Dendritic cell treated with granulocyte-macrophage colony-stimulating factor and Interleukin-4, amounts not matched to agents 40 ng/mL and 50 ng/mL, for 4 days (primary cell): Measurements from ENCODE around the gene TSEN2.
"Not testable (repeated sequence)": the region's sequence is repeated elsewhere in the genome, so short reads cannot be mapped to it uniquely, and the experiment has no call there.

Source experiments
- H3K27ac Mint-ChIP-seq: one replicate; pipeline ENCODE4 v1.8.0; 2022; ENCODE audit warnings: mild to moderate bottlenecking, mixed read lengths
- H3K27me3 Mint-ChIP-seq: one replicate; pipeline ENCODE4 v1.8.0; 2022; ENCODE audit warnings: mild to moderate bottlenecking, mixed read lengths
- H3K36me3 Mint-ChIP-seq: one replicate; pipeline ENCODE4 v1.8.0; 2022; ENCODE audit warnings: low read depth, mixed read lengths
- H3K4me1 Mint-ChIP-seq: one replicate; pipeline ENCODE4 v1.8.0; 2022; ENCODE audit warnings: low read depth, mixed read lengths
- H3K4me3 Mint-ChIP-seq: one replicate; pipeline ENCODE4 v1.8.0; 2022; ENCODE audit warnings: mild to moderate bottlenecking, moderate library complexity, mixed read lengths
- H3K9me3 Mint-ChIP-seq: one replicate; pipeline ENCODE4 v1.8.0; 2022; ENCODE audit warnings: mixed read lengths
- intact Hi-C: fragments of 100-400 bp; cut with micrococcal nuclease; formaldehyde crosslinking; loops from one replicate; pipeline ENCODE4 v1.15.0; 2022

TSEN2 gene

GRCh38 chr3:12472000-12472610, 12.2 kb upstream of the TSEN2 start:
- H3K27me3 Mint-ChIP-seq = no peaks in the 10 kb centered on the region
- intact Hi-C loops = no loop called here
- H3K9me3 Mint-ChIP-seq = no peaks in the 10 kb centered on the region
- H3K36me3 Mint-ChIP-seq = no peaks in the 10 kb centered on the region
- H3K4me3 Mint-ChIP-seq = no peak overlapping the region
- peaks cover 26% of the 10 kb centered on the region for H3K4me1 Mint-ChIP-seq
- H3K27ac Mint-ChIP-seq = no peak overlapping the region

- Mint-ChIP-seq H3K4me3 (no peak overlapping the region), H3K27me3 (no peaks in the 10 kb centered on the region), H3K9me3 (no peaks in the 10 kb centered on the region), H3K36me3 (no peaks in the 10 kb centered on the region), H3K27ac (no peak overlapping the region), H3K4me1 (peaks cover 26% of the 10 kb centered on the region)
- intact Hi-C loops = no loop called here
These were observed 11.5 kb upstream of the TSEN2 start for GRCh38 chr3:12472796-12473195.

GRCh38 chr3:12473511-12473910, 10.8 kb upstream of the TSEN2 start:
- Mint-ChIP-seq H3K9me3 (no peaks in the 10 kb centered on the region), H3K27ac (no peak overlapping the region), H3K4me1 (peaks cover 26% of the 10 kb centered on the region), H3K27me3 (no peaks in the 10 kb centered on the region), H3K36me3 (no peaks in the 10 kb centered on the region), H3K4me3 (no peak overlapping the region)
- intact Hi-C loops = no loop called here

- Mint-ChIP-seq H3K27me3 (no peaks in the 10 kb centered on the region), H3K27ac (no peak overlapping the region), H3K4me3 (no peak overlapping the region), H3K9me3 (no peaks in the 10 kb centered on the region), H3K36me3 (no peaks in the 10 kb centered on the region), H3K4me1 (peaks cover 29% of the 10 kb centered on the region)
- intact Hi-C loops = no loop called here
These were observed 7.9 kb upstream of the TSEN2 start for GRCh38 chr3:12476238-12476897.

GRCh38 chr3:12477256-12477655, 7.0 kb upstream of the TSEN2 start:
- Mint-ChIP-seq H3K36me3 (no peaks in the 10 kb centered on the region), H3K4me1 (peaks cover 26% of the 10 kb centered on the region), H3K9me3 (no peaks in the 10 kb centered on the region), H3K27ac (no peak overlapping the region), H3K4me3 (no peak overlapping the region), H3K27me3 (no peaks in the 10 kb centered on the region)
- intact Hi-C loops = no loop called here

GRCh38 chr3:12478326-12478725, 6.0 kb upstream of the TSEN2 start:
- Mint-ChIP-seq H3K4me3 (no peak overlapping the region), H3K27me3 (no peaks in the 10 kb centered on the region), H3K4me1 (peaks cover 35% of the 10 kb centered on the region), H3K27ac (no peak overlapping the region), H3K36me3 (no peaks in the 10 kb centered on the region), H3K9me3 (no peaks in the 10 kb centered on the region)
- intact Hi-C loops = no loop called here

- H3K9me3 Mint-ChIP-seq, H3K36me3 Mint-ChIP-seq, H3K27me3 Mint-ChIP-seq, intact Hi-C loops, H3K27ac Mint-ChIP-seq, H3K4me3 Mint-ChIP-seq: not testable (repeated sequence)
- H3K4me1 Mint-ChIP-seq = peaks cover 42% of the 10 kb centered on the region
These were observed 5.1 kb upstream of the TSEN2 start for GRCh38 chr3:12479198-12479597.

- Mint-ChIP-seq H3K27ac (peak overlapping the region; percentile 19), H3K4me1 (peaks cover 42% of the 10 kb centered on the region), H3K27me3 (no peaks in the 10 kb centered on the region), H3K4me3 (no peak overlapping the region), H3K36me3 (peaks cover 8% of the 10 kb centered on the region), H3K9me3 (no peaks in the 10 kb centered on the region)
- intact Hi-C loops = loop anchor here (1.0 to 5.0 kb wide), 3 partner anchors 193 to 345 kb away; partner anchors contain the start of gene PPARG
These were observed 4.3 kb upstream of the TSEN2 start for GRCh38 chr3:12479919-12480427.

GRCh38 chr3:12483410-12483809, 870 bp upstream of the TSEN2 start:
- Mint-ChIP-seq H3K27ac (peak overlapping the region; percentile 91), H3K27me3 (no peaks in the 10 kb centered on the region), H3K9me3 (no peaks in the 10 kb centered on the region), H3K36me3 (peaks cover 8% of the 10 kb centered on the region), H3K4me3 (peak overlapping the region; percentile 98), H3K4me1 (peaks cover 63% of the 10 kb centered on the region)
- intact Hi-C loops = loop anchor here (5.0 kb wide), 2 partner anchors 196 to 306 kb away; partner anchors contain the start of gene PPARG

- Mint-ChIP-seq H3K27ac (peak overlapping the region; percentile 91), H3K27me3 (no peaks in the 10 kb centered on the region), H3K9me3 (no peaks in the 10 kb centered on the region), H3K4me3 (peak overlapping the region; percentile 98), H3K4me1 (peaks cover 67% of the 10 kb centered on the region), H3K36me3 (peaks cover 8% of the 10 kb centered on the region)
- intact Hi-C loops = loop anchor here (5.0 kb wide), 2 partner anchors 197 to 307 kb away; partner anchors contain the start of gene PPARG
These were observed 445 bp upstream of the TSEN2 start for GRCh38 chr3:12483872-12484197.

- Mint-ChIP-seq H3K27ac (peak overlapping the region; percentile 91), H3K9me3 (no peaks in the 10 kb centered on the region), H3K4me1 (peaks cover 61% of the 10 kb centered on the region), H3K27me3 (no peaks in the 10 kb centered on the region), H3K36me3 (peaks cover 12% of the 10 kb centered on the region), H3K4me3 (peak overlapping the region; percentile 98)
- intact Hi-C loops = loop anchor here (5.0 kb wide), 2 partner anchors 198 to 308 kb away; partner anchors contain the start of gene PPARG
These were observed 675 bp downstream of the TSEN2 start for GRCh38 chr3:12484983-12485327.

GRCh38 chr3:12486001-12486400, 1.7 kb downstream of the TSEN2 start:
- Mint-ChIP-seq H3K36me3 (peaks cover 22% of the 10 kb centered on the region), H3K27ac (no peak overlapping the region), H3K4me1 (peaks cover 56% of the 10 kb centered on the region), H3K9me3 (no peaks in the 10 kb centered on the region), H3K4me3 (no peak overlapping the region), H3K27me3 (no peaks in the 10 kb centered on the region)
- intact Hi-C loops = no loop called here

GRCh38 chr3:12486916-12487315, 2.6 kb downstream of the TSEN2 start:
- Mint-ChIP-seq H3K4me1 (peaks cover 56% of the 10 kb centered on the region), H3K27me3 (no peaks in the 10 kb centered on the region), H3K4me3 (no peak overlapping the region), H3K36me3 (peaks cover 29% of the 10 kb centered on the region), H3K27ac (peak overlapping the region; percentile 66), H3K9me3 (no peaks in the 10 kb centered on the region)
- intact Hi-C loops = no loop called here

GRCh38 chr3:12487336-12487735, 3.1 kb downstream of the TSEN2 start:
- Mint-ChIP-seq H3K4me3 (no peak overlapping the region), H3K9me3 (no peaks in the 10 kb centered on the region), H3K4me1 (peaks cover 56% of the 10 kb centered on the region), H3K27ac (peak overlapping the region; percentile 66), H3K27me3 (no peaks in the 10 kb centered on the region), H3K36me3 (peaks cover 29% of the 10 kb centered on the region)
- intact Hi-C loops = no loop called here
